ENCODE data around the gene LRRC32. TPM values are rescaled to one million over a fixed set of nuclear protein-coding genes. Genes with fewer than 3 reads are reported as not detected.

The LRRC32 gene
- total RNA-seq, 1 experiment from 2014 or later, result 0.46 TPM

DNA sequence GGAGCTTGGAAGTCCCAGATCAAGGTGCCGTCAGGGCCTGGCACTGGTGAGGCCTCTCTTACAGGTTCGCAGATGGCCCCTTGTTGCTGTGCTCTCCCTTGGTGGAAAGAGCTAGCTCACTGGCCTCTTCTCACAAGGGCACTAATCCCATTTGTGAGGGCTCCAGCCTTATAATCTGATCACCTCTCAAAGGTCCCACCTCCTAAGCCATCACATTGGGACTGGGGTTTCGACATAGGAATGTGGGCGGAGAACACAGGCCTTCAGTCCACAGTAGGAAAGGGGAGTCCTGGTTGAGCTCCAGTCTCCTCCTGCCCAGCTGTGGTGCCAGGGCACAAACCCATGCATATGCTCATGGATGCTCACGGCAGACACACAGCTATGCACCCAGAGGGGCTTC, 14.0 kb upstream of the LRRC32 start:
- Mint-ChIP-seq H3K4me3 (no peak overlapping the region), H3K27ac (no peak overlapping the region; a peak in 1 of 7 replicates), H3K27me3 (ENCODE audit: low read depth) (peaks cover 24% of the 10 kb centered on the region), H3K4me1 (peaks cover 14 to 24% of the 10 kb centered on the region in 2 experiments), H3K36me3 (ENCODE audit: insufficient read depth in 1 of 3, low read depth in 3 of 3) (peaks cover 0 to 5% (median 4%) of the 10 kb centered on the region in 3 experiments; a peak in 2 of 7 replicates), H3K9me3 (no peaks in the 10 kb centered on the region; a peak in 2 of 5 replicates)
- no peaks in the 10 kb centered on the region; the same call in 1 of the 2 replicates for H3K27me3 ChIP-seq (ENCODE audit: insufficient read depth, low read length)
- H3K9ac ChIP-seq (ENCODE audit: extremely low read depth, insufficient read length, low read length), result no peak overlapping the region
- H3K4me1 ChIP-seq (ENCODE audit: insufficient read depth, low read length), result peaks cover 3% of the 10 kb centered on the region; the same call in 1 of the 2 replicates
- H3K23me2 ChIP-seq (ENCODE audit: insufficient read length, low read depth, low read length, poor library complexity, severe bottlenecking), result no peaks in the 10 kb centered on the region
- no peak overlapping the region for H2BK20ac ChIP-seq (ENCODE audit: low read depth, low read length, poor library complexity, severe bottlenecking)
- TF ChIP-seq, protein P1, sequence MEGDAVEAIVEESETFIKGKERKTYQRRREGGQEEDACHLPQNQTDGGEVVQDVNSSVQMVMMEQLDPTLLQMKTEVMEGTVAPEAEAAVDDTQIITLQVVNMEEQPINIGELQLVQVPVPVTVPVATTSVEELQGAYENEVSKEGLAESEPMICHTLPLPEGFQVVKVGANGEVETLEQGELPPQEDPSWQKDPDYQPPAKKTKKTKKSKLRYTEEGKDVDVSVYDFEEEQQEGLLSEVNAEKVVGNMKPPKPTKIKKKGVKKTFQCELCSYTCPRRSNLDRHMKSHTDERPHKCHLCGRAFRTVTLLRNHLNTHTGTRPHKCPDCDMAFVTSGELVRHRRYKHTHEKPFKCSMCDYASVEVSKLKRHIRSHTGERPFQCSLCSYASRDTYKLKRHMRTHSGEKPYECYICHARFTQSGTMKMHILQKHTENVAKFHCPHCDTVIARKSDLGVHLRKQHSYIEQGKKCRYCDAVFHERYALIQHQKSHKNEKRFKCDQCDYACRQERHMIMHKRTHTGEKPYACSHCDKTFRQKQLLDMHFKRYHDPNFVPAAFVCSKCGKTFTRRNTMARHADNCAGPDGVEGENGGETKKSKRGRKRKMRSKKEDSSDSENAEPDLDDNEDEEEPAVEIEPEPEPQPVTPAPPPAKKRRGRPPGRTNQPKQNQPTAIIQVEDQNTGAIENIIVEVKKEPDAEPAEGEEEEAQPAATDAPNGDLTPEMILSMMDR (conservative IDR thresholded peaks at IDR 0.05), result no peak
- H3K56ac ChIP-seq (ENCODE audit: insufficient read length, low read depth, low read length), result no peak overlapping the region
- no peak for DNase-seq
- no CpG with 5 or more reads among the region's 5 CpGs for WGBS (ENCODE audit: extremely low coverage, insufficient read length, low lambda C conversion rate)
- H3K79me2 ChIP-seq (ENCODE audit: insufficient read depth, low read length), result no peaks in the 10 kb centered on the region
- H2AK5ac ChIP-seq (ENCODE audit: insufficient read length, low read length), result no peak overlapping the region
- H4K5ac ChIP-seq (ENCODE audit: insufficient read length, low read depth, low read length), result no peak overlapping the region
- H2BK120ac ChIP-seq (ENCODE audit: low read depth, low read length, poor library complexity, severe bottlenecking), result no peak overlapping the region
- no peaks in the 10 kb centered on the region for H4K20me1 ChIP-seq (ENCODE audit: control insufficient read depth, insufficient read depth, insufficient read length)
- H4K91ac ChIP-seq (ENCODE audit: insufficient read length, low read depth, low read length), result no peak overlapping the region
- no peaks in the 10 kb centered on the region for H3K9me3 ChIP-seq (ENCODE audit: control insufficient read depth, low read depth, low read length)
- no peaks in the 10 kb centered on the region for H3K79me1 ChIP-seq (ENCODE audit: insufficient read depth, low read depth, low read length, poor library complexity, severe bottlenecking)
- no peak overlapping the region for H3K4me2 ChIP-seq (ENCODE audit: insufficient read depth, insufficient read length, low read length)
- no peak overlapping the region for H2BK15ac ChIP-seq (ENCODE audit: low read depth, low read length)
- H3K27ac ChIP-seq (ENCODE audit: insufficient read length, low read depth, low read length), result no peak overlapping the region
- no peak overlapping the region for H3K18ac ChIP-seq (ENCODE audit: insufficient read length, low read depth, low read length)
- no peak overlapping the region for H2BK12ac ChIP-seq (ENCODE audit: insufficient read length, low read depth, low read length)
- no peak overlapping the region for H3K4ac ChIP-seq (ENCODE audit: low read depth, low read length)
- H2BK5ac ChIP-seq (ENCODE audit: insufficient read length, low read length), result no peak overlapping the region
- H2AFZ ChIP-seq (ENCODE audit: low read length), result no peak overlapping the region
- no peak overlapping the region for H4K8ac ChIP-seq (replicated peaks; ENCODE audit: insufficient read length, low read depth, low read length)
- no peak overlapping the region for H3K23ac ChIP-seq (ENCODE audit: insufficient read length, low read depth, low read length)
- H3T11ph ChIP-seq (ENCODE audit: low read length), result no peak overlapping the region
- H3K14ac ChIP-seq (ENCODE audit: insufficient read depth, low read length), result no peak overlapping the region

Measured in H9 (cell line).